IMR-90 (cell line): Measurements from ENCODE around the gene DNM2. TPM values are rescaled to one million over a fixed set of nuclear protein-coding genes. Genes with fewer than 3 reads are reported as not detected.

ENCODE experiments used
- ATAC-seq: fragments of 200-7000 bp; cut with Tn5 transposase; 2 replicates; pipeline ENCODE4 v1.9.1; 2020; ENCODE audit warnings: low read depth, mild to moderate bottlenecking, moderate library complexity
- BruUV-seq: library from RNA; stranded (reverse); fragments of 400-500 nt; replicated peaks from 2 replicates; lab custom pipeline; 2021; lab: Mats Ljungman, UMichigan
- CTCF ChIA-PET: fragments of 300-600 bp; formaldehyde crosslinking; extraction: SDS; loops from one replicate; lab custom pipeline; 2021; ENCODE audit warnings: antibody characterized with exemption; lab: Yijun Ruan, JAX
- POLR2A ChIA-PET: fragments of 300-600 bp; sonication (Branson Sonifier 250); formaldehyde crosslinking; loops from one replicate; lab custom pipeline; 2022; ENCODE audit warnings: antibody characterized with exemption; ENCODE audit not compliant: unreplicated experiment; lab: Charles Lee
- DNase-seq: peaks from one replicate; pipeline ENCODE4 v3.0.0; 2013
- H2AFZ ChIP-seq: replicated peaks from 2 replicates; pipeline ENCODE3; 2013; ENCODE audit warnings: low read length, mild to moderate bottlenecking; ENCODE audit not compliant: poor library complexity
- H2AK5ac ChIP-seq: 2 replicates; pipeline ENCODE4 v1.6.1; 2013; ENCODE audit warnings: low read depth, low read length, inconsistent platforms
- H2AK9ac ChIP-seq: replicated peaks from 2 replicates; pipeline ENCODE3; 2013; ENCODE audit warnings: mild to moderate bottlenecking, low read depth, low read length, moderate library complexity; ENCODE audit not compliant: poor library complexity
- H2BK120ac ChIP-seq: 2 replicates; pipeline ENCODE4 v1.6.1; 2013; ENCODE audit warnings: low read depth, low read length, inconsistent platforms
- H2BK15ac ChIP-seq: 3 replicates; pipeline ENCODE4 v1.6.1; 2013; ENCODE audit warnings: low read depth, low read length, inconsistent platforms
- H2BK20ac ChIP-seq: 2 replicates; pipeline ENCODE4 v1.6.1; 2013; ENCODE audit warnings: low read depth, mild to moderate bottlenecking, inconsistent platforms, low read length, moderate library complexity
- H2BK5ac ChIP-seq: 2 replicates; pipeline ENCODE4 v1.6.1; 2013; ENCODE audit warnings: mild to moderate bottlenecking, low read depth, low read length, inconsistent platforms; ENCODE audit not compliant: poor library complexity, severe bottlenecking
- H3K14ac ChIP-seq: replicated peaks from 2 replicates; pipeline ENCODE4 v1.6.1; 2013; ENCODE audit warnings: low read depth, low read length, inconsistent platforms
- H3K18ac ChIP-seq: 2 replicates; pipeline ENCODE4 v1.6.1; 2013; ENCODE audit warnings: low read depth, low read length, control low read depth
- H3K23ac ChIP-seq: 2 replicates; pipeline ENCODE4 v1.6.1; 2013; ENCODE audit warnings: low read depth, low read length, inconsistent platforms
- H3K27ac ChIP-seq: 2 replicates; pipeline ENCODE4 v1.5.1; 2013; ENCODE audit warnings: mild to moderate bottlenecking, control low read depth, low read length; ENCODE audit not compliant: insufficient read depth
- H3K27me3 ChIP-seq: 2 replicates; pipeline ENCODE4 v1.6.1; 2013; ENCODE audit warnings: low read length; ENCODE audit not compliant: control insufficient read depth, insufficient read depth
- H3K36me3 ChIP-seq: 2 replicates; pipeline ENCODE4 v1.6.1; 2013; ENCODE audit warnings: low read length, mixed read lengths; ENCODE audit not compliant: control insufficient read depth, insufficient read depth
- H3K4ac ChIP-seq: 2 replicates; pipeline ENCODE4 v1.6.1; 2013; ENCODE audit warnings: low read depth, low read length, inconsistent platforms
- H3K4me1 ChIP-seq: 2 replicates; pipeline ENCODE4 v1.6.1; 2013; ENCODE audit warnings: low read length, mixed read lengths; ENCODE audit not compliant: control insufficient read depth, insufficient read depth
- H3K4me2 ChIP-seq: 2 replicates; pipeline ENCODE4 v1.6.1; 2013; ENCODE audit warnings: low read depth, mild to moderate bottlenecking, control low read depth, low read length, moderate library complexity
- H3K4me3 ChIP-seq: 2 replicates; pipeline ENCODE4 v1.5.1; 2013; ENCODE audit warnings: low read depth, mild to moderate bottlenecking, control low read depth, low read length, moderate library complexity; ENCODE audit not compliant: insufficient read depth
- H3K56ac ChIP-seq: 2 replicates; pipeline ENCODE4 v1.6.1; 2013; ENCODE audit warnings: low read length, inconsistent platforms; ENCODE audit not compliant: insufficient read depth; ENCODE audit errors: extremely low read depth
- H3K79me1 ChIP-seq, 2 experiments: 2 replicates each; pipeline ENCODE4 v1.6.1; 2013; ENCODE audit warnings: low read length in 2 of 2, inconsistent platforms in 1 of 2, low read depth in 1 of 2
- H3K9ac ChIP-seq: 2 replicates; pipeline ENCODE4 v1.6.1; 2013; ENCODE audit warnings: low read depth, low read length, control low read depth
- H3K9me1 ChIP-seq: 2 replicates; pipeline ENCODE4 v1.6.1; 2013; ENCODE audit warnings: low read length, inconsistent platforms; ENCODE audit not compliant: insufficient read depth
- H3K9me3 ChIP-seq: 2 replicates; pipeline ENCODE4 v1.6.1; 2013; ENCODE audit warnings: low read length; ENCODE audit not compliant: control insufficient read depth, insufficient read depth
- H4K20me1 ChIP-seq: 2 replicates; pipeline ENCODE4 v1.6.1; 2013; ENCODE audit warnings: low read length, inconsistent platforms; ENCODE audit not compliant: insufficient read depth
- H4K5ac ChIP-seq: 2 replicates; pipeline ENCODE4 v1.6.1; 2013; ENCODE audit warnings: mild to moderate bottlenecking, low read depth, low read length, control low read depth
- H4K8ac ChIP-seq, 2 experiments: 2 replicates each; pipeline ENCODE4 v1.6.1; 2013; ENCODE audit warnings: low read depth in 2 of 2, low read length in 2 of 2, control low read depth in 1 of 2, inconsistent platforms in 1 of 2
- H4K91ac ChIP-seq: 2 replicates; pipeline ENCODE4 v1.6.1; 2013; ENCODE audit warnings: low read depth, low read length, inconsistent platforms; ENCODE audit not compliant: insufficient read depth
- BHLHE40 ChIP-seq: fragments of 150-350 bp; IDR thresholded peaks from 2 replicates; pipeline ENCODE4 v1.6.1; 2016; ENCODE audit warnings: mild to moderate bottlenecking, low read depth, low read length
- CHD1 ChIP-seq: IDR thresholded peaks from 2 replicates; pipeline ENCODE4 v1.6.1; 2012; ENCODE audit warnings: low read depth, low read length, improper control_type of control experiment
- CTCF ChIP-seq: conservative IDR thresholded peaks from 2 replicates; pipeline ENCODE4 v1.5.1; 2012; ENCODE audit warnings: mild to moderate bottlenecking, low read depth, low read length, improper control_type of control experiment
- MAZ ChIP-seq: IDR thresholded peaks from 2 replicates; pipeline ENCODE4 v1.6.1; 2012; ENCODE audit warnings: low read depth, mild to moderate bottlenecking, low read length, improper control_type of control experiment, moderate library complexity, borderline replicate concordance
- MXI1 ChIP-seq: IDR thresholded peaks from 2 replicates; pipeline ENCODE4 v1.6.1; 2012; ENCODE audit warnings: low read depth, mild to moderate bottlenecking, low read length, moderate library complexity, borderline replicate concordance
- NFE2L2 ChIP-seq: fragments of 150-350 bp; IDR thresholded peaks from 2 replicates; pipeline ENCODE4 v1.6.1; 2016; ENCODE audit warnings: low read depth, mild to moderate bottlenecking, low read length
- POLR2A ChIP-seq: IDR thresholded peaks from 2 replicates; pipeline ENCODE4 v1.6.1; 2012; ENCODE audit warnings: mild to moderate bottlenecking, low read depth, low read length
- RAD21 ChIP-seq: IDR thresholded peaks from 2 replicates; pipeline ENCODE4 v1.6.1; 2012; ENCODE audit warnings: low read length, improper control_type of control experiment
- RCOR1 ChIP-seq: IDR thresholded peaks from 2 replicates; pipeline ENCODE4 v1.6.1; 2012; ENCODE audit warnings: mild to moderate bottlenecking, low read length, improper control_type of control experiment; ENCODE audit not compliant: insufficient replicate concordance
- RFX5 ChIP-seq: IDR thresholded peaks from 2 replicates; pipeline ENCODE4 v1.8.0; 2012; ENCODE audit warnings: low read depth, mild to moderate bottlenecking, low read length, moderate library complexity
- SMC3 ChIP-seq: fragments of 150-350 bp; IDR thresholded peaks from 2 replicates; pipeline ENCODE4 v1.6.1; 2016; ENCODE audit warnings: low read depth, mild to moderate bottlenecking, antibody characterized with exemption, low read length, moderate library complexity
- WGBS, 2 experiments: methylation state at CpG; one replicate each; pipeline versions ENCODE4 v1.1.5 to v1.1.7; 2013; ENCODE audit warnings: missing lambda C conversion rate in 2 of 2; ENCODE audit not compliant: insufficient read length in 1 of 2; ENCODE audit errors: extremely low coverage in 2 of 2; 5-methylcytosine and 5-hydroxymethylcytosine counted together
- dilution Hi-C: fragments of 300-500 bp; cut with HindIII; formaldehyde crosslinking; loops from one replicate; pipeline ENCODE4 v1.14.3; 2018; ENCODE audit warnings: low sequenced_read_pairs; ENCODE audit not compliant: unreplicated experiment
- in situ Hi-C: fragments of 300-500 bp; cut with MboI; formaldehyde crosslinking; loops from 3 replicates; pipeline ENCODE4 v1.14.3; 2019; ENCODE audit warnings: low sequenced_read_pairs, inconsistent platforms, mixed read lengths
- intact Hi-C: fragments of 100-400 bp; cut with micrococcal nuclease; formaldehyde crosslinking; loops from 2 replicates; pipeline ENCODE4 v1.10.0; 2022
- polyA plus RNA-seq, 3 experiments: library from polyadenylated mRNA; depleted of rRNA; stranded (reverse); fragments of >200 nt; gene quantifications; 2 replicates each; pipeline ENCODE4 v1.2.3, GENCODE V29; 2012; ENCODE audit warnings: low replicate concordance in 1 of 3
- total RNA-seq: library from RNA; depleted of rRNA; stranded (reverse); fragments of >200 nt; gene quantifications from 2 replicates; pipeline ENCODE4 v1.2.3, GENCODE V29; 2012
- TF ChIP-seq, protein P1 (sequence below): fragments of 150-350 bp; IDR thresholded peaks from 2 replicates; pipeline ENCODE4 v1.6.1; 2016; ENCODE audit warnings: low read depth, mild to moderate bottlenecking, low read length, moderate library complexity, borderline replicate concordance

DNM2 gene
- total and polyA plus RNA-seq, 2 of the 4 experiments (the other 2 are of a cell fraction) = 55.6 to 74.2 TPM

- H4K91ac ChIP-seq = no peak overlapping the region
- H3K27me3 ChIP-seq = no peaks in the 10 kb centered on the region
- intact Hi-C loops = no loop called here
- H3K27ac ChIP-seq = no peak overlapping the region
- H3K23ac ChIP-seq = no peak overlapping the region
- H2BK5ac ChIP-seq = no peak overlapping the region
- CTCF ChIA-PET = no interaction called here
- no peak overlapping the region for H3K4ac ChIP-seq
- peaks cover 57% of the 10 kb centered on the region for H3K36me3 ChIP-seq
- no peak overlapping the region for H4K5ac ChIP-seq
- no peak overlapping the region for H2BK15ac ChIP-seq
- H2AK5ac ChIP-seq = 0 out of 2 replicates have a peak overlapping the region, but pooled peaks have one; percentile 21
- peaks cover 7% of the 10 kb centered on the region for H3K4me1 ChIP-seq
- DNase-seq (no peak), ATAC-seq (no peak)
- WGBS, 2 experiments = 95% methylated on average over 7 of the region's 15 CpGs; no CpG with 5 or more reads in 1 of the 2 experiments
- no peaks in the 10 kb centered on the region; the same call in 1 of the 2 replicates for H4K20me1 ChIP-seq
- no peak overlapping the region for H2BK20ac ChIP-seq
- H2AFZ ChIP-seq = no peak overlapping the region
- H3K9me3 ChIP-seq = no peaks in the 10 kb centered on the region
- no peak overlapping the region for H4K8ac ChIP-seq
- BruUV-seq = no TSS peak
- no peak overlapping the region for H3K4me3 ChIP-seq
- H3K18ac ChIP-seq = no peak overlapping the region
- no peak overlapping the region for H3K14ac ChIP-seq
- H3K79me1 ChIP-seq = peaks cover 3 to 40% of the 10 kb centered on the region in 2 experiments; a peak in 3 of 4 replicates
- no peak overlapping the region for H3K9ac ChIP-seq
- peak overlapping the region; percentile 34 for H2AK9ac ChIP-seq
- dilution Hi-C loops = no loop called here
- no peak overlapping the region for H3K56ac ChIP-seq
- in situ Hi-C loops = no loop called here
- H2BK120ac ChIP-seq = no peak overlapping the region
- TF ChIP-seq BHLHE40 (no peak), RCOR1 (no peak), MAZ (no peak), CHD1 (no peak), POLR2A (no peak), CTCF (no peak), SMC3 (no peak), RAD21 (no peak), MXI1 (no peak), RFX5 (no peak), NFE2L2 (no peak)
- TF ChIP-seq, protein P1, sequence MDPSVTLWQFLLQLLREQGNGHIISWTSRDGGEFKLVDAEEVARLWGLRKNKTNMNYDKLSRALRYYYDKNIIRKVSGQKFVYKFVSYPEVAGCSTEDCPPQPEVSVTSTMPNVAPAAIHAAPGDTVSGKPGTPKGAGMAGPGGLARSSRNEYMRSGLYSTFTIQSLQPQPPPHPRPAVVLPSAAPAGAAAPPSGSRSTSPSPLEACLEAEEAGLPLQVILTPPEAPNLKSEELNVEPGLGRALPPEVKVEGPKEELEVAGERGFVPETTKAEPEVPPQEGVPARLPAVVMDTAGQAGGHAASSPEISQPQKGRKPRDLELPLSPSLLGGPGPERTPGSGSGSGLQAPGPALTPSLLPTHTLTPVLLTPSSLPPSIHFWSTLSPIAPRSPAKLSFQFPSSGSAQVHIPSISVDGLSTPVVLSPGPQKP = no peak
- POLR2A ChIA-PET = no interaction called here
- H3K9me1 ChIP-seq = peaks cover 8% of the 10 kb centered on the region
- H3K4me2 ChIP-seq = no peak overlapping the region
These were observed 91.9 kb downstream of the DNM2 start for GRCh38 chr19:10809651-10810285.
